ENCODE measurements around the gene ZNF516. TPM values are rescaled to one million over a fixed set of nuclear protein-coding genes. Genes with fewer than 3 reads are reported as not detected.

Gene ZNF516
- total RNA-seq, 1 donor: 27.7 TPM

DNA sequence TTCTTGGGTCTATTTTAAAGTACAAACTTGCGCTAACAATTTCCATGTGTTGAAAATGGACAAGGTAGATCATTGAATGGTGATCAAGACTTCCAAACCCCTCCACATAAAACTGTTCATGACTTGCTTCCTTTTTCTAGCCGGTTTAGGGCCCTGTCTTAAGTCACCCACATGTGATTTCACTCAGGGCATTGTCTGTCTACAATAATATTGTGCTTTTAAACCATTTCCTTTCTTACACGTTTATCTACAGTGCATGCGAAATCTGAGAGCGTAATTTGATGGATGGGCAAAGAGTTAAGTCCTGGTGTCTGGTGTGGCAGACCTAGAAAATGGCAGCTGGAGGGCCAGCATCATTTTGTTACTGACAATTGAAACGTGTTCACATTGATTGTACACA is 2.0 kb upstream of the ZNF516 start:
- Histone ChIP-seq H3K4me1 (ENCODE audit: insufficient read depth, low read length) (peaks cover 46% of the 10 kb centered on the region), H3K27me3 (ENCODE audit: insufficient read depth, low read length) (no peaks in the 10 kb centered on the region), H3K9me3 (ENCODE audit: low read depth, low read length) (no peaks in the 10 kb centered on the region), H3K4me3 (ENCODE audit: low read length) (no peak overlapping the region)

DNA sequence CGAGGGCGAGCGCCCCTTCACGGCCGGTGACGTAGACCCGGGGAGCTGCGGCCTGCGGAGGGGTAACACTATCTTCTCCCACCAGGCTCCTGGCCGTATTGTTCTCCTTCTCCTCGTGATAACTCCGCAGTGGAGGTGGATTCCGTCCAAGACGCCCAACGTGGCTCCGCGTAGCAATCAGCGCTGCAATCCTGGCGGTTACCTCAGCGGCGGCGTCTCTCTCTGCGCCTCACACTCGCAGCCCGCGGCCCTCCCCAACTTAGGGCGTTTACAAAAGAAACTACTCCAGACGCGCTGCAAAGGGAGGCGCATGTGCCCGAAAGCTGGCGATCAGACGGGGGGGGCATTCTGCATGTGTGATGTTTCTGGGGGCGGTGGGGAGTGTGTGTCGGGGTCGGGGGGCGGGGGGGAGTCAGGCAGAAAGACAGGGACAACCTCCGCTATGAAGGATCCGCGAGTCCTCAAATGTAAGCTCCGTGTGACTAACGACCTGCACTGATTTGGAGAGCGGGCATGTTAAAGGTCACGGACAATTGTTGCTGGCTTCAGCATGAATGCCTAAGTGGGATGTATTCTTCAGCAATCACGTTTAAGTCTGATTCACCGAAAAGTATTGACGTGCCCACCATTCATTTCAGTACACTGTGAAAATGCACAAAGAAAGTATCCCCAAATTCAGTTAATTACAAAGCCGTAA is 1.3 kb upstream of the ZNF516 start:
- peak overlapping the region; percentile 84 for H3K4me3 ChIP-seq (ENCODE audit: low read length)
- peaks cover 50% of the 10 kb centered on the region for H3K4me1 ChIP-seq (ENCODE audit: insufficient read depth, low read length)
- no peaks in the 10 kb centered on the region for H3K27me3 ChIP-seq (ENCODE audit: insufficient read depth, low read length)
- no peaks in the 10 kb centered on the region for H3K9me3 ChIP-seq (ENCODE audit: low read depth, low read length)

GRCh38 chr18:76495435-76496193 is 572 bp upstream of the ZNF516 start:
- H3K27me3 ChIP-seq (ENCODE audit: insufficient read depth, low read length): no peaks in the 10 kb centered on the region
- peaks cover 47% of the 10 kb centered on the region for H3K4me1 ChIP-seq (ENCODE audit: insufficient read depth, low read length)
- peak overlapping the region; percentile 84 for H3K4me3 ChIP-seq (ENCODE audit: low read length)
- H3K9me3 ChIP-seq (ENCODE audit: low read depth, low read length): no peaks in the 10 kb centered on the region

GRCh38 chr18:76494231-76495005 is 624 bp downstream of the ZNF516 start:
- Histone ChIP-seq H3K4me1 (ENCODE audit: insufficient read depth, low read length) (peaks cover 49% of the 10 kb centered on the region), H3K4me3 (ENCODE audit: low read length) (peak overlapping the region; percentile 66), H3K9me3 (ENCODE audit: low read depth, low read length) (no peaks in the 10 kb centered on the region), H3K27me3 (ENCODE audit: insufficient read depth, low read length) (no peaks in the 10 kb centered on the region)

GRCh38 chr18:76493213-76494161 is 1.6 kb downstream of the ZNF516 start:
- Histone ChIP-seq H3K4me3 (ENCODE audit: low read length) (peak overlapping the region; percentile 66), H3K9me3 (ENCODE audit: low read depth, low read length) (no peaks in the 10 kb centered on the region), H3K27me3 (ENCODE audit: insufficient read depth, low read length) (no peaks in the 10 kb centered on the region), H3K4me1 (ENCODE audit: insufficient read depth, low read length) (peaks cover 46% of the 10 kb centered on the region)

DNA sequence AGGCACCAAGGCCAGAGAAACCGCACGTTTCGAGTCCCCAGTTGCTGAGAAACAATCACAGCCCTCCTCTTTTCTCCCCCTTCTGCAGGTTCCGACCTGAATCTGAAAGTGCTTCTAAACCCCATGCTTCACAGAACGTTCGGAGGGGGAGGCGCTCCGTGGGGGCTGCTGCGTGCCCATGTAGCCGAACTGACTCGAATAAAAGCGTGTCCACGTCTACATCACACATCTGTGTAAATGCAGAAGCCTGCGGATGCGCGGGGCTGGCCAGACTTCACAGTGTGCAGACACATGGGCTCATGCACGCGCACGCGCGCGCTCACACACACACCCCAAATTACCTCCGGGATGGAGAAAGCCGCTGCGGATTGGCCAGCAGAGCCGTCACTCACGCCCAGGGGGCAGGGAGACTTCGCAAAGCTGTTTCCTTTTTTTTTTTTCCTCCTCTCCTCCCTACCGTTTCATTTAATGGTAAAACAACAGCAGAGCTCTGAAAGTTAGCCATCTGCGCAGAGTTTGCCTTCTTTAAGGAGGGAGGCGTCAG is 2.3 kb downstream of the ZNF516 start:
- Histone ChIP-seq H3K9me3 (ENCODE audit: low read depth, low read length) (no peaks in the 10 kb centered on the region), H3K27me3 (ENCODE audit: insufficient read depth, low read length) (no peaks in the 10 kb centered on the region), H3K4me1 (ENCODE audit: insufficient read depth, low read length) (peaks cover 50% of the 10 kb centered on the region), H3K4me3 (ENCODE audit: low read length) (peak overlapping the region; percentile 66)

DNA sequence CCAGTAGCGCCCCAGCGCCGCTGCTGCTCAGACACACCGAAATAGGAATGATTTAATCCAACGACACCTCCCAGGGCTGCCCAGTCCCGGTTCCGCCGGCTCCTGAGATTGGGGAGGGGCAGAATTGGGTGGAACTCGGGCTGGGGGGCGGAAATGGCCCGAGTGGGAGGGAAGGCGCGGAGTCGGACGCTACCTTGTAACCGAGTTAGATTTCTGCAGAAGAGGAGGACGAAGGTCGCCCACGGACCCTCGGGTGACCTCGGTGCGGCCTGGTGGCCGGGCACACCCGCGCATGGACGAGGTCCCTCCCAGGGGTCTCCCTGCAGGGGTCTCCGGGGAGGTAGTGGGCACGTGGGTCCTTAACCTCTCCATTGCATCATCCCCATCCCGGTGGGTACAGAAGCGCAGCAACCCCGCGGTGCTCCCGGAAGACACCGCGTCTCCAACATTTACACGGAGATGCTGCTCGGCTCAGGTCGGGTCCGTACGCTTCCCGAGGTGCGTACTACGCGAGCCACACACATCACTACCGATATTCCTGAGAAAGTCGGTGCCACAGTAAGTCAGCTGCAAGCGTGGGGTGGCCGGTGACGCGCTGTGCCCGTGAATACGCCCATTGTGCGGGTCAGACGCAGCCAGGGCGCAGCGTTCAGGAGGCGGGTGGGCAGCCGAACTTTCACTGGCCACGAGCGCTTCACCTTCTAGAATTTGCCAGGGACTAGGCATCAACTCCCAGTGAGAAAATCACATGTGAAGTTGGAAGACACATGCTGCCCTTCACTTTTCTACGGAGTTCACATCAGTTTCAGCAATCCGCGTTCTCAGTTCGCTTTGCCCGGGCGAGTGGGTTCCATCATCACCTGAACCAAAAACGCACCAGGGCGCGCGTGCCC is 3.0 kb downstream of the ZNF516 start:
- H3K4me3 ChIP-seq (ENCODE audit: low read length): peak overlapping the region; percentile 66
- H3K27me3 ChIP-seq (ENCODE audit: insufficient read depth, low read length): no peaks in the 10 kb centered on the region
- H3K9me3 ChIP-seq (ENCODE audit: low read depth, low read length): no peaks in the 10 kb centered on the region
- H3K4me1 ChIP-seq (ENCODE audit: insufficient read depth, low read length): peaks cover 53% of the 10 kb centered on the region

DNA sequence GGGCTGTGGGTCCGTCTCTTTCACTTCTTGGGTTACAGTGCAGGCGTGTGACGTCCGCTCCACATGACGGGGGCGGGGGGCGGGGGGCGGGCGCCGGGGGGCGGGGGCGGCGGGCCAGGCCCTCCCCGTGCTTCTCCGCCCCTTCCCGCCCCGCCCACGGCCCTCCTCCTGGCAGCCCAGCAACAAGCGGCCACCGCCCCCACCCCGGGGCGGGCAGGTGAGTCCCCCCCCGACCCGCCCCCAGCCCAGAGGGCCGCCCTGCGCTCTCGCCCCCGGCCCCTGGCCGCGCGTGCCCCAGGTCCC is 3.6 kb downstream of the ZNF516 start:
- H3K27me3 ChIP-seq (ENCODE audit: insufficient read depth, low read length): no peaks in the 10 kb centered on the region
- peak overlapping the region; percentile 66 for H3K4me3 ChIP-seq (ENCODE audit: low read length)
- H3K9me3 ChIP-seq (ENCODE audit: low read depth, low read length): no peaks in the 10 kb centered on the region
- H3K4me1 ChIP-seq (ENCODE audit: insufficient read depth, low read length): peaks cover 52% of the 10 kb centered on the region

DNA sequence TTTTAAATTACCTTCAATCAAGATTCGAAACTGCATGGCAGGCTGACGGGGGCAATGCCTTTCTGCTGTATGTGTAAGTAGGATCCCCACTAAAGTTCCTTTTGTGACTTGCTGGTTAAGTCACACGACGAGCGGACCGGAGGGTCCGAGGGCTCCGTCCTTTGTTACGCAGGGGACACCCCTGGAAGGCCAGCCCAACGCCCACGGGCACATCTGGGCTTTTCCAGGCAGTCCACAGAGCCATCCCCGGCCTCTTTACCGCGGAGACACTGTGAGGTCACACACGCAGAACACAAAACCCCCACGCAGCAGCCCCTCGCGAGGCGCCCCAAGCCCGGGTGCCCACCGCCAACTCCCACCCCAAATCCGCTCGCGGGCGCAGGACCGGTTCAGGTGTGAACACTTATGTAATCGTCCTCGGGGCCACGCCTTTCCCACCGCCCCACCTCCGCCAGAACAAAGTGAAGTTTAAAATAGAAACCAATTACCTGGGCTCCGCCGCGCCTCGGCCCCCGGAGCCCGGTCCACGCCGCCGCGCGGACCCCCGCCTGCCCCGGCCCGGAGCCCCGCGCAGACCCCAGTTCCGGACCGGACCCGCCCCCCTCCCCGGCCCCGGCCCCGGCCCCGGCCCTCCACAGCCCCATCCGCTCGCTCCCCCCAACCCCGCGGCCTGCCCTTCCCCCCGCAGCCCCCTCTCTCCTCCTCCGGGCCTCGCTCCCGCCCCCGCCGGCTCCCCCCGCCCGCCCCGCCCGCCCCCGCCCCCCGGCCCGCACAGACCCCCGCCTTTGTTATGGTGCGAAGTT is 4.2 kb downstream of the ZNF516 start:
- H3K4me3 ChIP-seq (ENCODE audit: low read length): peak overlapping the region; percentile 55
- peaks cover 57% of the 10 kb centered on the region for H3K4me1 ChIP-seq (ENCODE audit: insufficient read depth, low read length)
- no peaks in the 10 kb centered on the region for H3K9me3 ChIP-seq (ENCODE audit: low read depth, low read length)
- no peaks in the 10 kb centered on the region for H3K27me3 ChIP-seq (ENCODE audit: insufficient read depth, low read length)

DNA sequence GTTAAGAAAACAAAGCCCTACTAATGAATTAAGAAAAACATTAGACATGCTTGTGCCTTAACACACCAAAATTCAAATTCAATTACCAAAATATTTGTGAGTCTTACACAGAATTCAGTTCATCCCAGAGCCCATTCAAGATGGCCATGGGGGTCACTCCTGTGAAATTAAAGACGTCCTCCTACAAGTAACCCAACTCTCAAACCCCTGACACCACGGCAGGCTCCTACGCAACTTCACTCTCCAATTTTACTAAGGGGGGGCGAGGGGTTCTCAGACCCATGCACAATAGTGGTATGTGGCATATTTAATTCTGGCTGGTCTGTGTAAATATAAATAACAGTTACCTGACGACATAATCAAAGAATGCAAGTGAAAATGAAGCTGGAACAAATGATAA is 5.0 kb downstream of the ZNF516 start:
- no peak overlapping the region for H3K4me3 ChIP-seq (ENCODE audit: low read length)
- peaks cover 66% of the 10 kb centered on the region for H3K4me1 ChIP-seq (ENCODE audit: insufficient read depth, low read length)
- H3K27me3 ChIP-seq (ENCODE audit: insufficient read depth, low read length): no peaks in the 10 kb centered on the region
- no peaks in the 10 kb centered on the region for H3K9me3 ChIP-seq (ENCODE audit: low read depth, low read length)

DNA sequence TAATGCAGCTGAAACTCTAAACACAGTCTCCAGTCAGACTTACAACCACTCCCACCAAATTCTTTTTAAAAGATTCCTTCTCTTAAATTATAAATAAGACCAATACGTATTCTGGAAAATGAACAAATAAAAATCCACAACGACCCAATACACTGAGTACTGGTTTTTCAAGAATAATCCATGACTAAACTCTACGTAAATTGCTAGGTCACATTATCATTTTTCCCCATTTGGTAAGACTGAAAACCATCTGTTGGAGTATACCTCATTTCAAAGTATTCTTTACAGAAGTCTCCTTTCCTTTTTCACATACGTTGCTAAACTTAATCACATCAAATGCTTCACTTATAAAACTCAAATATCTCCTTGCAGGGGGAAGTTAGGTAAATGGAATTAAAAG is 6.0 kb downstream of the ZNF516 start:
- H3K4me3 ChIP-seq (ENCODE audit: low read length): no peak overlapping the region
- H3K27me3 ChIP-seq (ENCODE audit: insufficient read depth, low read length): no peaks in the 10 kb centered on the region
- H3K4me1 ChIP-seq (ENCODE audit: insufficient read depth, low read length): peaks cover 75% of the 10 kb centered on the region
- H3K9me3 ChIP-seq (ENCODE audit: low read depth, low read length): no peaks in the 10 kb centered on the region

- no peak overlapping the region for H3K4me3 ChIP-seq (ENCODE audit: low read length)
- H3K9me3 ChIP-seq (ENCODE audit: low read depth, low read length): no peaks in the 10 kb centered on the region
- peaks cover 80% of the 10 kb centered on the region for H3K4me1 ChIP-seq (ENCODE audit: insufficient read depth, low read length)
Observed at GRCh38 chr18:76488190-76488589, 6.9 kb downstream of the ZNF516 start.

DNA sequence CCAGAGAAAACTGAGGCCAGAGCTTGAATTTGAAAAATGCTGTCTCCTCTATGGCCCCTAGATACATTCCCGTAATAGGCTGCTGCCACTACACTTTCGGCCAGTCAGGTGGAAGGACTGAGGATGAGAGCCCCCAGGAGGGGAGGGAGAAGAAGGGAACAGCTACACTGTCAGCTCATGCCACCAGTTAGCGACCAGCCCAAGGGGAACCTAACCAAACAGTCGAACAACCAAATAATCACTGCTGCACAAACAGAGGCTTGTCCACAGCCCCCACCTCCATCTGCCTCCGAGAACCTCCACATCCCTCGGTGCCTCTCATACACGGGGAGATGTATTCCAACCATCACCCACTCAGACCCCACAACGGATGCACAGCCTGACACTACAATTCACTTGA is 7.3 kb downstream of the ZNF516 start:
- H3K4me3 ChIP-seq (ENCODE audit: low read length): no peak overlapping the region
- H3K4me1 ChIP-seq (ENCODE audit: insufficient read depth, low read length): peaks cover 84% of the 10 kb centered on the region
- H3K9me3 ChIP-seq (ENCODE audit: low read depth, low read length): no peaks in the 10 kb centered on the region
- H3K27me3 ChIP-seq (ENCODE audit: insufficient read depth, low read length): no peaks in the 10 kb centered on the region

More at GRCh38 chr18:76488190-76488589, 6.9 kb downstream of the ZNF516 start:
- no peaks in the 10 kb centered on the region for H3K27me3 ChIP-seq (ENCODE audit: insufficient read depth, low read length)

Measured in mononuclear cell (primary cell).